ENCODE results near the gene ZNF622. TPM values are rescaled to one million over a fixed set of nuclear protein-coding genes. Genes with fewer than 3 reads are reported as not detected.
A peak's percentile ranks its signal among the peaks of the same experiment; 100 is the strongest.
"Not testable (repeated sequence)": the region's sequence is repeated elsewhere in the genome, so short reads cannot be mapped to it uniquely, and the experiment has no call there.

ZNF622 gene
- total RNA-seq, 4 donors from 2014 or later, result 20.6 to 40.7 (median 25.9) TPM

- ATAC-seq (ENCODE audit: low FRiP score), result no peak
Measured at GRCh38 chr5:16480821-16481538, 15.4 kb upstream of the ZNF622 start.

DNA sequence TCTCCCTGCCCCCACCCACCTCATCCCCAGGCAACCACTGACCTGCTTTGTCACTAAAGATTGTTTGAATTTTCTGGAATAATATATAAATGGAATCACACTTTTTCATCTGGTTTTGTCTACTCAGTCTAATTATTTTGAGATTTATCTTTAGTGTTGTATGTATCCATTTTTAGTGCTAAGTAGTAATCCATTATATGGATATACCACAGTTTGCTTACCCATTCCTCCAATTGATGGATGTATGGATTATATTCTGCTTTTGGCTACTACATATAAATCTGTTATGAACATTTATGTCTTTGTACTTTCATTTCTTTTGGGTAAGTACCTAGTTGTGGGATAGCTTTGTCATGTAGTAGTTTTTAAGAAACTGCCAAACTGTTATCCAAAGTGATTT, 14.5 kb upstream of the ZNF622 start:
- no peak for TF ChIP-seq CTCF (IDR thresholded peaks at IDR 0.05)
- no peak for ATAC-seq (ENCODE audit: low FRiP score)
- no peak for DNase-seq (ENCODE audit: low spot score)

More at GRCh38 chr5:16480821-16481538, 15.4 kb upstream of the ZNF622 start:
- no peak for TF ChIP-seq CTCF (IDR thresholded peaks at IDR 0.05)
- no peak for DNase-seq (ENCODE audit: low spot score)

- TF ChIP-seq CTCF (IDR thresholded peaks at IDR 0.05), result no peak
- no peak for ATAC-seq (ENCODE audit: low FRiP score)
- DNase-seq (ENCODE audit: low spot score), result no peak
Measured at GRCh38 chr5:16477541-16477940, 11.9 kb upstream of the ZNF622 start.

DNA sequence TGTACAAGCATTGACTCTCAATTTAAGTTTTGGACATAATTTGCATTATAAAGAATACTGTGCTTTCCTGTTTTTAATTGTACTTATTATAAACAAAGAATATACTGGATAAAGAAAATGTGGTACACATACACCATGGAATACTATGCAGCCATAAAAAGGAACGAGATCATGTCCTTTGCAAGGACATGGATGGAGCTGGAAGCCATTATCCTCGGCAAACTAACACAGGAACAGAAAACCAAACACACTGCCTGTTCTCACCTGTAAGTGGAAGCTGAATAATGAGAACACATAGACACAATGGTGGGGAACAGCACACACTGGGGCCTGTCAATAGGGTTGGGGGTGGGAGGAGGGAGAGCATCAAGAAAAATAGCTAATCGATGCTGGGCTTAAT, 10.8 kb upstream of the ZNF622 start:
- ATAC-seq (ENCODE audit: low FRiP score); DNase-seq (ENCODE audit: low spot score): not testable (repeated sequence)

DNA sequence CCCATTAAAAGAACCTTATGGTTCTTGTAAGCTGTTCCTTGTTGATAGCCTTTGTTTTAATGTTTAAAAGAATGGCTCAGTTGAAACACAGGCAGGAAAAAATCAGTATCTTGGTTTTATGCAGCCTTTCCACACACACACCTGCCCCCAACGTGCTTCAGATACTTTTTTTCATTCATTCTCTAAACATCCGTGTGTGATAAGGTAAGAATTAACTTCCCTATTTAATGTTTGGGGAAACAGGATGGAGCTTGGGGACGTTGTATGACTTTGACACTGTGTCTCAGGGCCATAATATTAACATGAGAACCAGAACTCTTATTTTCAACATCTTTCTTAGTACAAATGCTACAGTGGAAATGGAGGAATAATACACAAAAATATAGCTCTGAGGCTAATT, 5.8 kb upstream of the ZNF622 start:
- TF ChIP-seq CTCF (IDR thresholded peaks at IDR 0.05), result no peak
- ATAC-seq (ENCODE audit: low FRiP score) (no peak), DNase-seq (ENCODE audit: low spot score) (no peak)

DNA sequence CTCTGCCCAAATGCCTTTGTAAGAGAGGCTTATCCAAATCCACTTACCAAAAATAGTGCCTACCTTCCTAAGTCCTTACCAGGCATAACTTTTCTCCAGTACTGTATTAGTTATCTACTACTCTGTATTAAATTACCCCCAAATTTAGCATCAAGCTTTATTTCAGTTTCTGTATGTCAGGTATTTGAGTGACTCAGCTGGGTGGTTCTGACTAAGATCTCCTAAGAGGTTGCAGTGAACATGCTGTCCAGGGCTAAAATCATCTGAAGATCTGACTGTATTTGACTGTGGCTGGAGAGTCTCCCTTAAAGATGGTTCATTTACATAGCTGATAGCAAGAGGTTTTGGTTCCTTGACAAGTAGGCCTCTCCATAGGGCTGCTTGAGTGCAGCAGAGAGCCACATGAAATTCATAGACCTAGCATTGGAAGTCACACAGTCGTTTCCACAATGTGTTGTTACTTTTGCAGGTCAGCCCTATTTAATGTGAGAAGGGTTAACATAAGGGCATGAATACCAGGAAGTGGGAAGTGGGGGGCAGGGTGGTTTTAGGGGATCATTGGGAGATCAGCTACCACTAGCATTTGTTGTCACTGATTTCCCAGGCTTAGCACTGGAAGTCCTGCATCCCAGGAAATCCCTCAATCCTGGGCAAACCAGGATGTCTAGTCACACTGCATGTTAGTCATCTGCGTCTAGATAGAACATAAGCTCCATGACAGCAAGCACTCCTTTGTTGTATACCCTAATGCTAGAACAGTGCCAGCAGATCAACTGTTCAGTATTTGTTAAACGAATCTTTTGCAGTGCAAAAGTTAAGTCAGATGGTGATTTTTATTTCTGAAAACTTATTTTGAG, 2.0 kb upstream of the ZNF622 start:
- no peak for TF ChIP-seq CTCF (IDR thresholded peaks at IDR 0.05)
- ATAC-seq (ENCODE audit: low FRiP score) (peak; percentile 66), DNase-seq (ENCODE audit: low spot score) (no peak)

DNA sequence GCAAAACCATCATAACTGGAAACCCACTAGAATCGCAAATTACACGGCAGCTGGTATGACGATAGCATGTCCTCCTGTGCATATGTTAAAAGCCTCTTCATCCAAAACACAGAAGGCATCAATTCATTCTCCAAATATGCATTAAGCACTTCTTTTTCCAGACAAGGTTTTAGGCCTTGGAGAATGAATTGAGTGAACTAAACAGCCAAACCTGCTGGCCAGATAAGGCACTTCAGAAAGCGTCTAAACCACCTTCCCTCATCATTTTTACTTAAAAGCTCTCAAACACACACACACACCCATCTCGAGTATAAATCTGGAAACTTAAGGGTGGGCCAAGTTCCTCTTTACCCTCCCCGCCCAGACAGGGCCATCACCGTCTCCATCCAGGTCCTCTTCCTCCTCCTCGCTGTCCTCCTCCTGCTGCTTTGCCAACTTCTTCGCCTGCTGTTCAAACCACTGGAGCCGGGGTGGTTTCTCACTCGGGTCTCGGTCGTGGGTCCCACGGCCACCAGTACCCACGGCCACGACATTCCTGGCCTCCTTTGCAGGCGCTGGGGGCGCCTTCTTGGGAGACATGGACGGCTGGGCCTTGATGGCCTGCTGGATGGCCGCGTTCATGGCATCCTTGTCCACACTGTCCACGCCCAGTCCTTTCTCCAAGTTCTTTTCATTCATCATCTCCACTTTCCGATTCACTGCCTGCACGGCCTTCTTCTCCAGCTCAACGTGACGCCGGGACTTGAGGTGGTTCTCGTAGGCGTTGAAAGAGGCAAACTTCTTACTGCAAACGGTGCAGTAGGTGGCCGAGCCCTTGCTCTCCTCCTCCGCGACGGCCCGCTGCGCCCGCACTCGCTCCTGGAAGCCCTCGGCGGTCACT, 696 bp downstream of the ZNF622 start:
- peak; percentile 15 for ATAC-seq (ENCODE audit: low FRiP score)
- TF ChIP-seq CTCF (IDR thresholded peaks at IDR 0.05), result no peak
- no peak for DNase-seq (ENCODE audit: low spot score)
